Muscle layer of duodenum (tissue), 2 donors: ENCODE results near the gene ANAPC4.

Experiments
- H3K27ac ChIP-seq: one replicate; pipeline ENCODE4 v1.7.0; 2013; ENCODE audit warnings: mild to moderate bottlenecking, low read length
- H3K27me3 ChIP-seq: one replicate; pipeline ENCODE4 v1.7.0; 2013; ENCODE audit warnings: low read depth, mild to moderate bottlenecking, control low read depth, low read length
- H3K36me3 ChIP-seq, 2 donors: one replicate each; pipeline ENCODE4 v1.7.0; 2013; ENCODE audit warnings: low read length in 2 of 2, control low read depth in 1 of 2, mild to moderate bottlenecking in 1 of 2; ENCODE audit not compliant: insufficient read depth in 2 of 2, control insufficient read depth in 1 of 2
- H3K4me1 ChIP-seq, 2 donors: one replicate each; pipeline ENCODE4 v1.7.0; 2013; ENCODE audit warnings: low read length in 2 of 2, mild to moderate bottlenecking in 2 of 2, control low read depth in 1 of 2, moderate library complexity in 1 of 2; ENCODE audit not compliant: insufficient read depth in 2 of 2, control insufficient read depth in 1 of 2
- H3K4me3 ChIP-seq, 2 donors: one replicate each; pipeline ENCODE4 v1.7.0; 2013; ENCODE audit warnings: low read length in 2 of 2, low read depth in 1 of 2, mild to moderate bottlenecking in 1 of 2
- H3K9me3 ChIP-seq, 2 donors: one replicate each; pipeline ENCODE4 v1.7.0; 2013; ENCODE audit warnings: low read length in 2 of 2, control low read depth in 1 of 2, mild to moderate bottlenecking in 1 of 2; ENCODE audit not compliant: control insufficient read depth in 1 of 2
- donor health status: healthy.

Gene ANAPC4

GRCh38 chr4:25452081-25452480 lies 75.0 kb downstream of the ANAPC4 start:
- Histone ChIP-seq H3K4me1 (no peaks in the 10 kb centered on the region), H3K36me3 (no peaks in the 10 kb centered on the region), H3K4me3 (no peak overlapping the region), H3K27me3 (no peaks in the 10 kb centered on the region), H3K9me3 (no peaks in the 10 kb centered on the region), H3K27ac (no peak overlapping the region)

- H3K36me3 ChIP-seq, result no peaks in the 10 kb centered on the region
- H3K27me3 ChIP-seq, result no peaks in the 10 kb centered on the region
- H3K9me3 ChIP-seq, result no peaks in the 10 kb centered on the region
- H3K4me1 ChIP-seq, result no peaks in the 10 kb centered on the region
- no peak overlapping the region for H3K4me3 ChIP-seq
- no peak overlapping the region for H3K27ac ChIP-seq
These were observed 77.4 kb downstream of the ANAPC4 start for GRCh38 chr4:25454476-25454875.

GRCh38 chr4:25457053-25457715 lies 80.1 kb downstream of the ANAPC4 start:
- no peaks in the 10 kb centered on the region for H3K36me3 ChIP-seq
- H3K27me3 ChIP-seq, result no peaks in the 10 kb centered on the region
- H3K4me3 ChIP-seq, result no peak overlapping the region
- H3K27ac ChIP-seq, result no peak overlapping the region
- no peaks in the 10 kb centered on the region for H3K4me1 ChIP-seq
- H3K9me3 ChIP-seq, result no peaks in the 10 kb centered on the region

GRCh38 chr4:25466966-25467697 lies 90.1 kb downstream of the ANAPC4 start:
- no peaks in the 10 kb centered on the region for H3K9me3 ChIP-seq
- H3K27me3 ChIP-seq, result no peaks in the 10 kb centered on the region
- H3K4me1 ChIP-seq, result no peaks in the 10 kb centered on the region
- H3K27ac ChIP-seq, result no peak overlapping the region
- H3K4me3 ChIP-seq, result no peak overlapping the region
- no peaks in the 10 kb centered on the region for H3K36me3 ChIP-seq

GRCh38 chr4:25467843-25468242 lies 90.8 kb downstream of the ANAPC4 start:
- no peaks in the 10 kb centered on the region for H3K4me1 ChIP-seq
- no peaks in the 10 kb centered on the region for H3K27me3 ChIP-seq
- H3K4me3 ChIP-seq, result no peak overlapping the region
- H3K27ac ChIP-seq, result no peak overlapping the region
- H3K9me3 ChIP-seq, result no peaks in the 10 kb centered on the region
- H3K36me3 ChIP-seq, result no peaks in the 10 kb centered on the region
